HepG2 (cell line): ENCODE measurements around the gene KIF2C. TPM values are rescaled to one million over a fixed set of nuclear protein-coding genes. Genes with fewer than 3 reads are reported as not detected.
A peak's percentile ranks its signal among the peaks of the same experiment; 100 is the strongest.

Experiments
- ATAC-seq: fragments of 200-7000 bp; cut with Tn5 transposase; 3 replicates; pipeline ENCODE4 v1.9.1; 2020; ENCODE audit warnings: mild to moderate bottlenecking, moderate library complexity
- BruUV-seq: library from RNA; stranded (reverse); fragments of 400-500 nt; replicated peaks from 2 replicates; lab custom pipeline; 2021; lab: Mats Ljungman, UMichigan
- CTCF ChIA-PET: fragments of 300-600 bp; formaldehyde crosslinking; extraction: SDS; loops from one replicate; lab custom pipeline; 2021; ENCODE audit warnings: low total read pairs, inconsistent platforms, low intra/inter-chr PET ratio; lab: Yijun Ruan, JAX
- POLR2A ChIA-PET: fragments of 350-600 bp; sonication (Branson Sonifier 250); formaldehyde crosslinking; loops from one replicate; lab custom pipeline; 2020; ENCODE audit warnings: antibody characterized with exemption, inconsistent platforms; lab: Yijun Ruan, JAX
- DNase-seq: peaks from one replicate; pipeline ENCODE4 v3.0.0-alpha.2; 2015; ENCODE audit warnings: low spot score
- FAIRE-seq: peaks from 3 replicates; lab custom pipeline; 2011; peaks lifted over from hg19 to GRCh38; lab: Jason Lieb, UNC
- H2AFZ ChIP-seq: one replicate; pipeline ENCODE4 v1.6.1; 2011; ENCODE audit warnings: low read length, inconsistent platforms
- H3K27ac ChIP-seq: fragments of 300-600 bp; 3 replicates; pipeline ENCODE4 v1.8.0; 2011; ENCODE audit warnings: mixed run types, mild to moderate bottlenecking, mixed read lengths, low read length, inconsistent platforms; ENCODE audit not compliant: insufficient read depth; ENCODE audit errors: extremely low read length
- H3K27me3 ChIP-seq, 2 experiments: fragments of 200-600 bp in 1 of 2; 2 replicates in 1 of 2; 3 replicates in 1 of 2; pipeline versions ENCODE4 v1.6.0 to v1.8.0; 2011; ENCODE audit warnings: low read length in 2 of 2, mild to moderate bottlenecking in 2 of 2, moderate library complexity in 2 of 2, inconsistent platforms in 1 of 2; ENCODE audit not compliant: insufficient read depth in 2 of 2, control insufficient read depth in 1 of 2
- H3K36me3 ChIP-seq, 2 experiments: fragments of 200-600 bp in 1 of 2; replicated peaks in 1 of 2; 2 replicates in 1 of 2; 3 replicates in 1 of 2; pipeline versions ENCODE4 v1.5.1 to v1.8.0; 2011; ENCODE audit warnings: low read length in 2 of 2, inconsistent platforms in 1 of 2; ENCODE audit not compliant: insufficient read depth in 2 of 2, control insufficient read depth in 1 of 2
- H3K4me1 ChIP-seq: 2 replicates; pipeline ENCODE4 v1.5.1; 2012; ENCODE audit warnings: low read length, inconsistent platforms; ENCODE audit not compliant: insufficient read depth
- H3K4me2 ChIP-seq: 2 replicates; pipeline ENCODE4 v1.6.0; 2011; ENCODE audit warnings: low read depth, low read length, inconsistent platforms
- H3K4me3 ChIP-seq, 3 experiments: fragments of 200-600 bp in 1 of 3; sonication (generic), shearing (Covaris generic) in 1 of 3; replicated peaks in 1 of 3; 2 replicates each; pipeline ENCODE4 v1.5.1; 2011 to 2016; ENCODE audit warnings: low read length in 3 of 3, inconsistent platforms in 2 of 3, low read depth in 2 of 3, mild to moderate bottlenecking in 2 of 3, control low read depth in 1 of 3, mixed read lengths in 1 of 3; ENCODE audit not compliant: insufficient read depth in 1 of 3
- H3K79me2 ChIP-seq: one replicate; pipeline ENCODE4 v1.6.1; 2011; ENCODE audit warnings: low read length, inconsistent platforms; ENCODE audit not compliant: insufficient read depth
- H3K9ac ChIP-seq: 2 replicates; pipeline ENCODE4 v1.6.0; 2011; ENCODE audit warnings: mild to moderate bottlenecking, low read depth, low read length, inconsistent platforms; ENCODE audit not compliant: insufficient read depth
- H3K9me3 ChIP-seq: 2 replicates; pipeline ENCODE4 v1.5.1; 2012; ENCODE audit warnings: mild to moderate bottlenecking, low read length
- H4K20me1 ChIP-seq: 2 replicates; pipeline ENCODE4 v1.6.0; 2011; ENCODE audit warnings: inconsistent platforms, mild to moderate bottlenecking, low read length, moderate library complexity; ENCODE audit not compliant: insufficient read depth
- REST ChIP-seq, 2 experiments: IDR thresholded peaks; 2 replicates each; pipeline ENCODE4 v1.6.1; 2011 to 2012; ENCODE audit warnings: low read length in 2 of 2, borderline replicate concordance in 1 of 2, low read depth in 1 of 2, mild to moderate bottlenecking in 1 of 2, moderate library complexity in 1 of 2
- ZNF768 ChIP-seq: sonication (generic); formaldehyde crosslinking; IDR thresholded peaks from 2 replicates; pipeline ENCODE4 v1.4.0; 2020; ENCODE audit warnings: missing genetic modification reagents
- WGBS: methylation state at CpG from one replicate; pipeline ENCODE4 v1.1.6; 2017; ENCODE audit warnings: low lambda C conversion rate; 5-methylcytosine and 5-hydroxymethylcytosine counted together
- in situ Hi-C: cut with HindIII; loops from 2 replicates; pipeline ENCODE4 v1.10.0; 2017; ENCODE audit warnings: low pct_unique_long_range_greater_than_20kb; ENCODE audit not compliant: extremely low pct_ligation_motif_present
- intact Hi-C: fragments of 100-400 bp; cut with micrococcal nuclease; formaldehyde crosslinking; loops from one replicate; pipeline ENCODE4 v1.10.0; 2022; ENCODE audit not compliant: unreplicated experiment
- polyA plus RNA-seq, 8 experiments: library from polyadenylated mRNA; depleted of rRNA in 3 of 8; stranded (reverse) in 7 of 8; unstranded in 1 of 8; fragments of >200 nt; fragmentation: Illumina TruSeq in 4 of 8; extraction: Trizol in 4 of 8; gene quantifications; 2 replicates each; pipeline versions ENCODE4 v1.2.1 to v1.2.3, GENCODE V29; 2011 to 2016; ENCODE audit warnings: low read depth in 4 of 8, missing spikeins in 1 of 8, mixed read lengths in 1 of 8; ENCODE audit not compliant: insufficient read depth in 1 of 8
- total RNA-seq, 5 experiments: library from RNA; depleted of rRNA; stranded (reverse); fragments of >200 nt; fragmentation: Illumina TruSeq; extraction: Trizol; gene quantifications; 2 replicates each; pipeline ENCODE4 v1.2.3, GENCODE V29; 2016; ENCODE audit warnings: low read depth in 1 of 5
- TF ChIP-seq, protein P1 (sequence below): fragments of 450-650 bp; IDR thresholded peaks from 2 replicates; pipeline ENCODE4 v1.6.1; 2017; ENCODE audit warnings: mild to moderate bottlenecking

The KIF2C gene
- total and polyA plus RNA-seq, 2 of the 13 experiments (the other 11 are each of a cell fraction or from before 2014, with no cell fraction given) = 29.7 to 53.7 TPM

- ATAC-seq (no peak), DNase-seq (no peak), FAIRE-seq (no peak)
- Histone ChIP-seq H3K79me2 (no peaks in the 10 kb centered on the region), H3K9me3 (no peaks in the 10 kb centered on the region), H2AFZ (no peak overlapping the region), H3K9ac (no peak overlapping the region), H3K27me3 (0 out of 5 replicates have a peak, but pooled peaks cover 0 to 12% of the 10 kb centered on the region in 2 experiments), H3K4me2 (no peak overlapping the region; the same call in 1 of the 2 replicates), H3K36me3 (no peaks in the 10 kb centered on the region), H4K20me1 (no peaks in the 10 kb centered on the region), H3K4me3 (no peak overlapping the region), H3K27ac (no peak overlapping the region), H3K4me1 (peaks cover 45% of the 10 kb centered on the region)
- in situ Hi-C loops (no loop called here), intact Hi-C loops (no loop called here)
- ChIA-PET POLR2A (interaction anchor here (4.9 kb wide), 1 partner anchor 13 kb away, joined by 241 read pairs; the partner anchor contains the start of gene RNU5D-1), CTCF (no interaction called here)
- WGBS = 32% methylated on average over 4 of the region's 5 CpGs
- BruUV-seq = no TSS peak
- TF ChIP-seq, protein P1, sequence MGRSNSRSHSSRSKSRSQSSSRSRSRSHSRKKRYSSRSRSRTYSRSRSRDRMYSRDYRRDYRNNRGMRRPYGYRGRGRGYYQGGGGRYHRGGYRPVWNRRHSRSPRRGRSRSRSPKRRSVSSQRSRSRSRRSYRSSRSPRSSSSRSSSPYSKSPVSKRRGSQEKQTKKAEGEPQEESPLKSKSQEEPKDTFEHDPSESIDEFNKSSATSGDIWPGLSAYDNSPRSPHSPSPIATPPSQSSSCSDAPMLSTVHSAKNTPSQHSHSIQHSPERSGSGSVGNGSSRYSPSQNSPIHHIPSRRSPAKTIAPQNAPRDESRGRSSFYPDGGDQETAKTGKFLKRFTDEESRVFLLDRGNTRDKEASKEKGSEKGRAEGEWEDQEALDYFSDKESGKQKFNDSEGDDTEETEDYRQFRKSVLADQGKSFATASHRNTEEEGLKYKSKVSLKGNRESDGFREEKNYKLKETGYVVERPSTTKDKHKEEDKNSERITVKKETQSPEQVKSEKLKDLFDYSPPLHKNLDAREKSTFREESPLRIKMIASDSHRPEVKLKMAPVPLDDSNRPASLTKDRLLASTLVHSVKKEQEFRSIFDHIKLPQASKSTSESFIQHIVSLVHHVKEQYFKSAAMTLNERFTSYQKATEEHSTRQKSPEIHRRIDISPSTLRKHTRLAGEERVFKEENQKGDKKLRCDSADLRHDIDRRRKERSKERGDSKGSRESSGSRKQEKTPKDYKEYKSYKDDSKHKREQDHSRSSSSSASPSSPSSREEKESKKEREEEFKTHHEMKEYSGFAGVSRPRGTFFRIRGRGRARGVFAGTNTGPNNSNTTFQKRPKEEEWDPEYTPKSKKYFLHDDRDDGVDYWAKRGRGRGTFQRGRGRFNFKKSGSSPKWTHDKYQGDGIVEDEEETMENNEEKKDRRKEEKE = no peak
- TF ChIP-seq REST (IDR thresholded peaks at IDR 0.05; ENCODE audit: borderline replicate concordance in 1 of 2, low read depth in 1 of 2, low read length in 2 of 2) (peak in 1 of 2 experiments; percentile 35; a peak in 1 of 4 replicates), ZNF768 (CRISPR knock-in tag) (0 out of 2 replicates have a peak, but pooled peaks have one; percentile 28)
Observed at GRCh38 chr1:44719318-44719717, 20.3 kb upstream of the KIF2C start.
